Hematopoietic multipotent progenitor cell treated with erythropoietin and hydrocortisone succinate and interleukin-3 and kit ligand, for 4 days (in vitro differentiated cells): ENCODE results near the gene PPP2R2D.
"Not testable (repeated sequence)": the region's sequence is repeated elsewhere in the genome, so short reads cannot be mapped to it uniquely, and the experiment has no call there.

Source experiments
- DNase-seq: peaks from one replicate; pipeline ENCODE4 v3.0.0-alpha.2; 2015

Gene PPP2R2D

GRCh38 chr10:131979336-131979735 lies 78.5 kb downstream of the PPP2R2D start:
- DNase-seq: no peak

GRCh38 chr10:131979821-131980270 lies 79.0 kb downstream of the PPP2R2D start:
- no peak for DNase-seq

- DNase-seq: no peak
Observed at GRCh38 chr10:131980321-131980720, 79.5 kb downstream of the PPP2R2D start.

GRCh38 chr10:131980761-131981428 lies 80.1 kb downstream of the PPP2R2D start:
- DNase-seq: peak; percentile 41

- DNase-seq: peak; percentile 96
Observed at GRCh38 chr10:131981429-131982184, 80.8 kb downstream of the PPP2R2D start, which contains the start of gene BNIP3. BNIP3 (minus strand) TSS chr10:131981923; CDS start chr10:131981806, 117 bp downstream.

GRCh38 chr10:131982185-131982756 lies 81.5 kb downstream of the PPP2R2D start:
- DNase-seq: no peak

- DNase-seq: no peak
Observed at GRCh38 chr10:131982796-131983195, 82.0 kb downstream of the PPP2R2D start.

GRCh38 chr10:131983780-131984179 lies 83.0 kb downstream of the PPP2R2D start:
- DNase-seq: no peak

GRCh38 chr10:131986851-131987250 lies 86.0 kb downstream of the PPP2R2D start:
- DNase-seq: not testable (repeated sequence)

- DNase-seq: not testable (repeated sequence)
Observed at GRCh38 chr10:131987301-131987700, 86.5 kb downstream of the PPP2R2D start.

- DNase-seq: not testable (repeated sequence)
Observed at GRCh38 chr10:131987786-131988185, 87.0 kb downstream of the PPP2R2D start.

GRCh38 chr10:131991726-131992125 lies 90.9 kb downstream of the PPP2R2D start:
- no peak for DNase-seq

GRCh38 chr10:131993275-131993674 lies 92.5 kb downstream of the PPP2R2D start:
- DNase-seq: no peak

- no peak for DNase-seq
Observed at GRCh38 chr10:131994435-131994834, 93.6 kb downstream of the PPP2R2D start.

- DNase-seq: no peak
Observed at GRCh38 chr10:131996466-131997365, 95.9 kb downstream of the PPP2R2D start.

GRCh38 chr10:131997366-131998049 lies 96.7 kb downstream of the PPP2R2D start:
- DNase-seq: no peak

- DNase-seq: no peak
Observed at GRCh38 chr10:131998050-131998844, 97.4 kb downstream of the PPP2R2D start.

- no peak for DNase-seq
Observed at GRCh38 chr10:131998845-131999681, 98.3 kb downstream of the PPP2R2D start.

- no peak for DNase-seq
Observed at GRCh38 chr10:132001238-132001972, 100.6 kb downstream of the PPP2R2D start.

- no peak for DNase-seq
Observed at GRCh38 chr10:132002004-132002403, 101.2 kb downstream of the PPP2R2D start.
